ENCODE data around the gene BZW2. TPM values are rescaled to one million over a fixed set of nuclear protein-coding genes. Genes with fewer than 3 reads are reported as not detected.
"Not testable (repeated sequence)": the region's sequence is repeated elsewhere in the genome, so short reads cannot be mapped to it uniquely, and the experiment has no call there.

Gene BZW2
- total RNA-seq, 1 donor from 2014 or later, result 91.4 TPM

DNA sequence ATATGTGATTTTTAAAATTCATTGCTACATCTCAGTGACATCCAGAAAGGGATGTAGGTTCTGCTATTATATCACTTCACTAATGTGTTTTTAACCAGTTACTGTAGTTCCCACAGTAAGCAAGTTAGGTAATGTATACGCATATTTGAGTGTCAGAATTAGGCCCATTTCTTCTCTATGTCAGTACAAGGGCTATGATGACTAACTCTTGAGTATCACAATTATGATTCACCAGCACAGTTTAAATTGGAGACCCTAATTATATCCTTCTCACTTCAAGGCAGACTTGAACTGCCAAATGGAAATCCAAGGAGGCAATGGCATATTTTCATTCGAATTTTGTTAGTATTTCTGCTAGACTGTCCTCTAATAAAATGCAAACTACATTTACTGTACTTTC, 23.6 kb downstream of the BZW2 start:
- DNase-seq (ENCODE audit: low read depth) (peak; percentile 85), FAIRE-seq (no peak)
- peaks cover under 1% of the 10 kb centered on the region for H3K36me3 ChIP-seq (ENCODE audit: control insufficient read depth, insufficient read depth, low read length)
- TF ChIP-seq, protein P1, sequence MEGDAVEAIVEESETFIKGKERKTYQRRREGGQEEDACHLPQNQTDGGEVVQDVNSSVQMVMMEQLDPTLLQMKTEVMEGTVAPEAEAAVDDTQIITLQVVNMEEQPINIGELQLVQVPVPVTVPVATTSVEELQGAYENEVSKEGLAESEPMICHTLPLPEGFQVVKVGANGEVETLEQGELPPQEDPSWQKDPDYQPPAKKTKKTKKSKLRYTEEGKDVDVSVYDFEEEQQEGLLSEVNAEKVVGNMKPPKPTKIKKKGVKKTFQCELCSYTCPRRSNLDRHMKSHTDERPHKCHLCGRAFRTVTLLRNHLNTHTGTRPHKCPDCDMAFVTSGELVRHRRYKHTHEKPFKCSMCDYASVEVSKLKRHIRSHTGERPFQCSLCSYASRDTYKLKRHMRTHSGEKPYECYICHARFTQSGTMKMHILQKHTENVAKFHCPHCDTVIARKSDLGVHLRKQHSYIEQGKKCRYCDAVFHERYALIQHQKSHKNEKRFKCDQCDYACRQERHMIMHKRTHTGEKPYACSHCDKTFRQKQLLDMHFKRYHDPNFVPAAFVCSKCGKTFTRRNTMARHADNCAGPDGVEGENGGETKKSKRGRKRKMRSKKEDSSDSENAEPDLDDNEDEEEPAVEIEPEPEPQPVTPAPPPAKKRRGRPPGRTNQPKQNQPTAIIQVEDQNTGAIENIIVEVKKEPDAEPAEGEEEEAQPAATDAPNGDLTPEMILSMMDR (IDR thresholded peaks at IDR 0.05; ENCODE audit: insufficient read depth, low read length, severe bottlenecking), result no peak
- no peaks in the 10 kb centered on the region for H3K27me3 ChIP-seq (ENCODE audit: control insufficient read depth, insufficient read depth, low read length)
- H3K4me3 ChIP-seq (ENCODE audit: low read depth, low read length), result no peak overlapping the region

DNA sequence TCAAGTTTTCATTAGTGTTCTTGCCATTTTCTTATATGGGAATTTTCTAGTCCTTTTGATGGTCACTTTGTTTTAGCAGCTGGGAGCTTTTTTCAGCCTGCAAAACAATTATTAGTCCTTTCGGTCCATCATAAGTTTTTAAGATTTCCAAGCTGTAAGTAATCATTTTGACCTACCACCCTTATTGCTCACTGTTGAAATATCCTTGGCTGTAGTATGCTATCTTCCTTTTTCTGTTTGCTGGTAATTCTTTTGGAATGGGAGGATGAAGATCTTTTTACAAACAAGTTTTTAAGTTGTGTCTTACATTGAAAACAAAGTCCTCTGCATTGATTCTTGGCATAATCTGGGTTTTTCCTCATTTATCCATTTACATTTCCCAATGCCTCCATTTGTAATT, 24.0 kb downstream of the BZW2 start:
- Histone ChIP-seq H3K27me3 (ENCODE audit: control insufficient read depth, insufficient read depth, low read length) (no peaks in the 10 kb centered on the region), H3K36me3 (ENCODE audit: control insufficient read depth, insufficient read depth, low read length) (peaks cover 2% of the 10 kb centered on the region), H3K4me3 (ENCODE audit: low read depth, low read length) (no peak overlapping the region)
- FAIRE-seq, result no peak
- no peak for DNase-seq (ENCODE audit: low read depth)
- TF ChIP-seq, protein P1 (IDR thresholded peaks at IDR 0.05; ENCODE audit: insufficient read depth, low read length, severe bottlenecking), result no peak

DNA sequence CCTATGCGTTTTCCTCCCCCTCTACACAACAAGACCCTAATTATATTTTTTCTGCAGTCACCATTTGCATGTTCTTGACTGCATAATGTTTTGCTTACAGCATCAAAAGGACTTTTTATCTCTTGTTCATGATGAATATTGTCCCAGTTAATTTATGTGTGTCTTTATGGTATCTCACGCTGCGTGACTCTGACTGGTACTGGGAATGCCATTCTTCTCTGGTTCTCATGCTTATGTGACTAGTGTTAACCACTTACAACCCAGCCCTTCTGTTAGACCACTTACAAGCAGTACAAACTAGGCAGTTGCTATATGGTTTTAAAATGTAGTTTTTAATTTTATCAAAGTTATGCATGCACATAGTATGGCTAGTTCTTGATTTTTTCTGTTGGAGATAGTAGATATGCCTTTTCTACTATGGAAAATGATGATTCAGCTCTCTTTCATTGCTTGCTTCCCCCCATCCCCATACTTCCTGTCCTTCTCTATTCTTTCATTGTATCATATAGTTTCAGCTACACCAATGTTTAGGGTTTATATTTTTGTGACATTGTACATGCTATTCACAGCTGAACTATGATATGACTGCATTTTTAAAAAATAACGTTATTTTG, 24.9 kb downstream of the BZW2 start:
- DNase-seq (ENCODE audit: low read depth), result no peak
- no peak for FAIRE-seq
- TF ChIP-seq, protein P1 (IDR thresholded peaks at IDR 0.05; ENCODE audit: insufficient read depth, low read length, severe bottlenecking), result no peak
- H3K36me3 ChIP-seq (ENCODE audit: control insufficient read depth, insufficient read depth, low read length), result peaks cover 2% of the 10 kb centered on the region
- H3K4me3 ChIP-seq (ENCODE audit: low read depth, low read length), result no peak overlapping the region
- H3K27me3 ChIP-seq (ENCODE audit: control insufficient read depth, insufficient read depth, low read length), result no peaks in the 10 kb centered on the region

DNA sequence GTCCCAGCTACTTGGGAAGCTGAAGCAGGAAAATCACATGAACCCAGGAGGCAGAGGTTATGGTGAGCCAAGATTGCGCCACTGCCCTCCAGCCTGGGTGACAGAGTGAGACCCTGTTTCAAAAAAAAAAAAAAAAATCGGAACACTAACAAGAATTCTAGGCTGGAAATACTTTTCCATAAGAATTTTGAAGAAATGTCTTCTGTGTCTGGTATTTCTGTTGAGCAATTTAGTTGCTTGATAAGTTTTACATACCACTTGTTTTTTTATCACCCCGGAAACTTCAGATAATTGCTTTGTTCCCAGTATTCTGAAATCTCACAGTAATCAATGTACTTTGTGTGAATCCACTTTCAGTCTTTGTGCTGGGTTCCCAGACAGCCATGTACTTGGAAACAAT, 25.8 kb downstream of the BZW2 start:
- TF ChIP-seq, protein P1 (IDR thresholded peaks at IDR 0.05; ENCODE audit: insufficient read depth, low read length, severe bottlenecking), result no peak
- Histone ChIP-seq H3K36me3 (ENCODE audit: control insufficient read depth, insufficient read depth, low read length) (peaks cover 3% of the 10 kb centered on the region), H3K27me3 (ENCODE audit: control insufficient read depth, insufficient read depth, low read length) (no peaks in the 10 kb centered on the region), H3K4me3 (ENCODE audit: low read depth, low read length) (no peak overlapping the region)
- FAIRE-seq (no peak), DNase-seq (ENCODE audit: low read depth) (no peak)

DNA sequence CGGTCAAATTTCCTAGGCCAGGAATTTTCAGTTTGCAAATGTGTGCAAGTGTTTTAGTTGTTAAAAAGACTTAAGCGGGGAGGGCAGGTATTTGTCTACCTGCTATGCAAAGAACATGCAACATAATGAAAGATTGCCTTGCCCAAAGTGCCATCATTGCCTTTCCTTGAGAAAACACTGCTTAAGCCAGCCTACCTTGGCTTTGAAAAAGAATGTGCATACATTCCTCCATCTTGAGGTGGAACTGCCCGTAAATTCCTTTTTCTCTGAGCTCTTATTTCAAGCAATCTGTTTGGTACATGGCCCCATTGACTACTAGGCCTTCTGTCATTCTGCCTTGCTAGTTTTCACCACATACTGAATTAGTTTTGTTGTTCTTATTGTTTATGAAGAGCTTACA, 29.3 kb downstream of the BZW2 start:
- DNase-seq (ENCODE audit: low read depth) (no peak), FAIRE-seq (no peak)
- Histone ChIP-seq H3K4me3 (ENCODE audit: low read depth, low read length) (no peak overlapping the region), H3K36me3 (ENCODE audit: control insufficient read depth, insufficient read depth, low read length) (peaks cover 3% of the 10 kb centered on the region), H3K27me3 (ENCODE audit: control insufficient read depth, insufficient read depth, low read length) (no peaks in the 10 kb centered on the region)
- TF ChIP-seq, protein P1 (IDR thresholded peaks at IDR 0.05; ENCODE audit: insufficient read depth, low read length, severe bottlenecking), result no peak

DNA sequence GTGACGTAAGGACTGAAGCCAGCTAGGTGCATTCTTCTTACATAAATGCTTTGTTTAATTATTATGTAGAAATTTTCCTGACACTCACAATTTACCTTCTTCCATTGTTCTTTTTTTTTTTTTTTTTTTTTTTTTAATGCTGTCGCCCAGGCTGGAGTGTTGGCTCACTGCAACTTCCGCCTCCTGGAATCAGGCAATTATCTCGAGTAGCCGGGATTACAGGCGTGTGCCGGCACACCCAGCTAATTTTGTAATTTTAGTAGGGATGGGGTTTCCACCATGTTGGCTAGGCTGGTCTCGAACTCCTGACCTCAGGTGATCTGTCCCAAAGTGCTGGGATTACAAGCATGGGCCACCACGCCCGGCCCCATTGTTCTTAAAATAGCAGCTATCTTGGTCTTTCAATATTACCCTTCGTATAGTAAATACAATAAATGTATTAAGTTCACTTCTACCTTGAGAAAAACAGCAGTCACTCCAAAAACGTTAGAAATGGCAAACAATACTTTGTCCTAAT, 32.1 kb downstream of the BZW2 start:
- Histone ChIP-seq H3K4me3 (ENCODE audit: low read depth, low read length) (no peak overlapping the region), H3K36me3 (ENCODE audit: control insufficient read depth, insufficient read depth, low read length) (peaks cover 3% of the 10 kb centered on the region), H3K27me3 (ENCODE audit: control insufficient read depth, insufficient read depth, low read length) (no peaks in the 10 kb centered on the region)
- TF ChIP-seq, protein P1 (IDR thresholded peaks at IDR 0.05; ENCODE audit: insufficient read depth, low read length, severe bottlenecking), result no peak
- no peak for FAIRE-seq
- no peak for DNase-seq (ENCODE audit: low read depth)

DNA sequence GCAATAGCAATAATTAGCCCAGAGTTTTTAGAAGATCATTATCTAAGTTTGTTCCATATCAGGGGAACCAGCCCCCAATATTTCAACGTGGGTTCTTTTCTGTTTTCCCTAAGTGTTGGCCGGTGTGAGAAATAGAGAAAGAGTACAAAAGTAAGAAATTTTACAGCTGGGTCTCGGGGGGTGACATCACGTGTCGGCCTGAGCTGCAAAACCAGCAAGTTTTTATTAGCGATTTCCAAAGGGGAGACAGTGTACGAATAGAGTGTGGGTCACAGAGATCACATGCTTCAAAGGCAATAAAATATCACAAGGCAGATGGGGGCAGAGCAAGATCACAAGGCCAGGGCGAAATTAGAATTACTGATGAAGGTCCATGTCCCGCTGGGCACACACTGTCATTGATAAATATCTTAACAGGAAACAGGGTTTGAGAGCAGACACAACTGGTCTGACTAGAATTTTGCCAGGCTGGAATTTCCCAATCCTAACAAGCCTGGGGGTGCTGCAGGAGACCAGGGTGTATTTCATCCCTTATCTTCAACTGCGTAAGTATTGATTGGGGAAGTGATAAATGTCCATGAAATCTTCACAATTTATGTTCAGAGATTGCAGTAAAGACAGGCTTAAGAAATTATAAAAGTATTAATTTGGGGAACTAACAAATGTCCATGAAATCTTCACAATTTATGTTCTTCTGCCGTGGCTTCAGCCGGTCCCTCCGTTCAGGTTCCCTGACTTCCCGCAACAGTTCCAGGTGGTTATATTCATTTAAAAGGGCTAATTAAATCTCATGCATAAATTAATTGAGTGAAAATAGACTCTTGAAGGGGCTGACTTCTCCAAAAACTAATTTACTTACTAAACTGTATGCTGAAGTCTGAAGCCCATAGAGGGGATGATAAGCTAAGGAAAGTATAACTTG, 32.9 kb downstream of the BZW2 start:
- H3K4me3 ChIP-seq (ENCODE audit: low read depth, low read length); H3K27me3 ChIP-seq (ENCODE audit: control insufficient read depth, insufficient read depth, low read length); DNase-seq (ENCODE audit: low read depth); FAIRE-seq; H3K36me3 ChIP-seq (ENCODE audit: control insufficient read depth, insufficient read depth, low read length): not testable (repeated sequence)

Data from bronchial epithelial cell (primary cell).